CD4-positive, alpha-beta T cell treated with Interleukin-4 for 1 hour (primary cell): ENCODE data around the gene RBBP6.
"Not testable (repeated sequence)": the region's sequence is repeated elsewhere in the genome, so short reads cannot be mapped to it uniquely, and the experiment has no call there.

Experiments used
- DNase-seq, 2 donors: peaks; one replicate each; pipeline ENCODE4 v3.0.0-alpha.2; 2020 to 2022

The RBBP6 gene

DNA sequence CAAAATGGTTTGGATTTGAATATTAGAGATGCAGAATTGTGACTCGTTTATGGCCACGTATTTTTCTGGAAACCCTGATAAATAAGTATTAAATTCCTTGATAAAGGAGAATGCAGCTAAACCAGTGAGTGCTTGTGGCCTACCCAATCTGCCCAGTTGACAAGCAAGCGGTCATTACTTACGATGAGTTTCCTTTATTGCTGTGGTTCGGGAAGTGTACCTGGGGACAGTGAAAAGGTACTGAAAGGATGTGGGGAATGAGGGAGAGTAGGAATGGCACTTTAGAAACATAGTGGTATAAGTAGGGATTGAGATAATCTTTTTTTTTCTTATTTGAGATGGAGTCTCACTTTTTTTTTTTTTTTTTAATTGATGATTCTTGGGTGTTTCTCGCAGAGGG lies 33.8 kb downstream of the RBBP6 start:
- no peak for DNase-seq

DNA sequence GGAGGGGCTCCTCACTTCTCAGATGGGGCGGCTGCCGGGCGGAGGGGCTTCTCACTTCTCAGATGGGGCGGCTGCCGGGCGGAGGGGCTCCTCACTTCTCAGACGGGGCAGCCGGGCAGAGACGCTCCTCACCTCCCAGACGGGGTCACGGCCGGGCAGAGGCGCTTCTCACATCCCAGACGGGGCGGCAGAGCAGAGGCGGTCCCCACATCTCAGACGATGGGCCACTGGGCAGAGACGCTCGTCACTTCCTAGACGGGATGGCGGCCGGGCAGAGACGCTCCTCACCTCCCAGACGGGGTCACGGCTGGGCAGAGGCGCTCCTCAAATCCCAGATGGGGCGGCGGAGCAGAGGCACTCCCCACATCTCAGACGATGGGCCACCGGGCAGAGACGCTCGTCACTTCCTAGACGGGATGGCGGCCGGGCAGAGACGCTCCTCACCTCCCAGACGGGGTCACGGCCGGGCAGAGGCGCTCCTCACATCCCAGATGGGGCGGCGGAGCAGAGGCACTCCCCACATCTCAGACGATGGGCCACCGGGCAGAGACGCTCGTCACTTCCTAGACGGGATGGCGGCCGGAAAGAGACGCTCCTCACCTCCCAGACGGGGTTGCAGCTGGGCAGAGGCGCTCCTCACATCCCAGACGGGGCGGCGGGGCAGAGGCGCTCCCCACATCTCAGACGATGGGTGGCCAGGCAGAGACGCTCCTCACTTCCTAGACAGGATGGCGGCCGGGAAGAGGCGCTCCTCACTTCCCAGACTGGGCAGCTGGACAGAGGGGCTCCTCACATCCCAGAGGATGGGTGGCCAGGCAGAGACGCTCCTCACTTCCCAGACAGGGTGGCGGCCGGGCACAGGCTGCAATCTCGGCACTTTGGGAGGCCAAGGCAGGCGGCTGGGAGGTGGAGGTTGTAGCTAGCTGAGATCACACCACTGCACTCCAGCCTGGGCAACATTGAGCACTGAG lies 35.4 kb downstream of the RBBP6 start:
- not testable (repeated sequence) for DNase-seq

DNA sequence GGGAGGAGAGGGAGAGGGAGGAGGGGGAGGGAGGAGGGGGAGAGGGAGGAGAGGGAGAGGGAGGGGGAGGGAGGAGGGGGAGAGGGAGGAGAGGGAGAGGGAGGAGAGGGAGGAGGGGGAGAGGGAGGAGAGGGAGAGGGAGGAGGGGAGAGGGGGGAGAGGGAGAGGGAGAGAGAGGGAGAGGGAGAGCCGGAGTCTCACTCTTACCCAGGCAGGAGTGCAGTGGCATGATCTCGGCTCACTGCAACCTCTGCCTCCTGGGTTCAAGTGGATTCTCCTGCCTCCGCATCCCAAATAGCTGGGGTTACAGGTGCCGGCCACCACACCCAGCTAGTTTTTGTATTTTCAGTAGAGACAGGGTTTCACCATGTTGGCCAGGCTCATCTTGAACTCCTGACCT lies 36.4 kb downstream of the RBBP6 start:
- not testable (repeated sequence) for DNase-seq

DNA sequence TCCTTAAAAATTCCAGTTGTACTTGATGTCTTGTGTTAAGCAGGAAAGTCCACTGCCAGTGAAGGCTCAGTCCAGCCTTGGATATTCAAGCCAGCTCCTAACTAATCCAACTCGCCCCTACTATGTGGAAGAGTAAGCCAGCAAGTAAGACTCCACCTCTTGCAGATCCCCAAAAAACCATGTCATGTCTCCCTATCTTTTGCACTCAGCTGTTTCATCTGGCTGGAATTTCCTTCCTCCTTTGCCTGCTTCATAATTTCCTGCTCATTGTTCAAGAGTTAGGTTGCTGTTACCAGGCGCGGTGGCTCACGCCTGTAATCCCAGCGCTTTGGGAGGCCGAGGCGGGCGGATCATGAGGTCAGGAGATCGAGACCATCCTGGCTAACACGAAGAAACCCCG lies 37.8 kb downstream of the RBBP6 start:
- no peak for DNase-seq

DNA sequence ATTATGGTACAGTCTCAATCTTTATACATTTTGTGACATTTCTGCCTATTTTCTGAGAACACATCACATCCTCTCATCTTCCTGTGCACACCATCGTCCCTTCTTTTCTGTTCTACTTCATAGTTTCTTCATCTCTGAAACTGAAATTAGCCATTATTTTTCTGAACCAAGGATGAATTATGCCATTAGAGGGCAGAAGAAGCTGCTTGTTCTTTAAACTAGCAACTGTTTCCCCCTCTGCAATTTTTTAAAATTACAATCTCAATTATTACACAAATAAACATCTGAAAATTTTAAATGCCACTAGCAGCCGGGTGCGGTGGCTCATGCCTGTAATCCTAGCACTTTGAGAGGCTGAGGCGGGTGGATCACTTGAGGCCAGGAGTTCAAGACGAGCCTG lies 41.3 kb downstream of the RBBP6 start:
- DNase-seq = no peak

DNA sequence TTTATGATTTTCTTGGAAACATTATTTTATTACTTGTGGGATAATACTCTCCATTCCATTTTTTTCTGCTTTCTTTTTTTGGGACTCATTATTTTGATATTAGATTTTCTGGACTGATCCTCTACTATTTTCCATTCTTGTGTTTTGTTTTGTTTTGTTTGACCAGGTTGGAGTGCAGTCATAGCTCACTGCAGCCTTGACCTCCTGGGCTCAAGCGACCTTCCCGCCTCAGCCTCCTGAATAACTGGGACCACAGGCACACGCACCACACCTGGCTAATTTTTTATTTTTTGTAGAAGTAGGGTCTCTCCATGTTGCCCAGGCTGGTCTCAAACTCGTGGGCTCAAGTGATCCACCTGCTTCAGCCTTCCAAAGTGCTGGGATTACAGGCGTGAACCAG lies 44.1 kb downstream of the RBBP6 start:
- DNase-seq = no peak

DNA sequence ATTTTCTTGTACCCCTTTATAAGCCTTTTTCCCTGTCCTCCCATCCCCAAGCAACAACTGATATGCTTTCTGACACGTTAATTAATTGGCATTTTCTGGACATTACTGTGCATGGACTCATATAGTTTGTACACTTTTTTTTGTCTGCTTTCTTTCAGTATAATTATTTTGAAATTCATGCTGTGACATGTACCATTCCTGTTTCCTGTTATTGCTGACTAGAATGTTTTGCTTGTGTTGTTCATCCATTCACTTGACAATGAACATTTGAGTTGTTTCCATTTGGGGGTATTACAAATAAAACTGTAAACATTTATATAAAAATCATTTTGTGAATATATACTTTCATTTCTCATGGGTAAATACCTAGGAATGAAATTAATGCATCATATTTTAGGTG lies 50.6 kb downstream of the RBBP6 start:
- no peak for DNase-seq

DNA sequence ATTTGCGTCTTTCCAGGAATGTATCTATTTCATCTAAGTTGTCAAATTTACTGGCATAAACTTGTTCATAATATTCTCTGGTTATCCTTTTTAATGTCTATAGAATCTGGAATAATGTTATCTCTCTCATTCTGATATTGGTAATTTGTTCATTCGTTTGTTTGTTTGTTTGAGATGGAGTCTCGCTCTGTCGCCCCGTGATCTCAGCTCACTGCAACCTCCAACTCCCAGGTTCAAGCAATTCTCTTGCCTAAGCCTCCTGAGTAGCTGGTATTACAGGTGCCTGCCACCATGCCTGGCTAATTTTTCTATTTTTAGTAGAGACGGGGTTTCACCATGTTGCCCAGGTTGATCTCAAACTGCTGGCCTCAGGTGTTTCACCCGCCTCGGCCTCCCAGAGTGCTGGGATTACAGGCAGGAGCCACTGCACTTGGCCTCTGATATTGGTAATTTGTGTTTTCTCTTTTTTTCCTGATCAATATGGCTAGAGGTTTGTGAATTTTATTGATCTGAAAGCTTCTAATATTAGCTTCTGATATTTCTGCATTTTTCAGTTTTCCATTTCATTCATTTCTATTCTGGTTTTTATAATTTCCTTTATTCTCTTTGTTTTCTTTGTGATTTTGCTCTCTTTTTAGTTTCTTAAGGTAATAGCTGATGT lies 59.5 kb downstream of the RBBP6 start:
- no peak for DNase-seq

DNA sequence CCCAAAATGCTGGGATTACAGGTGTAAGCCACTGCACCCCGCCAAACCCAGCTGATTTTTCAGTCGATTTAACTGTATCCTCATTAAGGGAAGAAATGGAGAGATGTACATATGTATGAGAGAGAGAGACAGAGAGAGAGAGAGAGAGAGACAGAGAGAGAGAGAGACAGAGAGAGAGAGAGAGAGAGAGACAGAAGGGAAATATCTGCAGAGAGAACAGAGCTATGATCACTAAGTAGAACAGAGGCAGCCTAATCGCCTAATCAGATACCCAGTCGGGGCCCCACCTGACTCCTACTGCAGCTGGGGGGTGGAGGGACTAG lies 70.0 kb downstream of the RBBP6 start:
- DNase-seq = no peak

DNA sequence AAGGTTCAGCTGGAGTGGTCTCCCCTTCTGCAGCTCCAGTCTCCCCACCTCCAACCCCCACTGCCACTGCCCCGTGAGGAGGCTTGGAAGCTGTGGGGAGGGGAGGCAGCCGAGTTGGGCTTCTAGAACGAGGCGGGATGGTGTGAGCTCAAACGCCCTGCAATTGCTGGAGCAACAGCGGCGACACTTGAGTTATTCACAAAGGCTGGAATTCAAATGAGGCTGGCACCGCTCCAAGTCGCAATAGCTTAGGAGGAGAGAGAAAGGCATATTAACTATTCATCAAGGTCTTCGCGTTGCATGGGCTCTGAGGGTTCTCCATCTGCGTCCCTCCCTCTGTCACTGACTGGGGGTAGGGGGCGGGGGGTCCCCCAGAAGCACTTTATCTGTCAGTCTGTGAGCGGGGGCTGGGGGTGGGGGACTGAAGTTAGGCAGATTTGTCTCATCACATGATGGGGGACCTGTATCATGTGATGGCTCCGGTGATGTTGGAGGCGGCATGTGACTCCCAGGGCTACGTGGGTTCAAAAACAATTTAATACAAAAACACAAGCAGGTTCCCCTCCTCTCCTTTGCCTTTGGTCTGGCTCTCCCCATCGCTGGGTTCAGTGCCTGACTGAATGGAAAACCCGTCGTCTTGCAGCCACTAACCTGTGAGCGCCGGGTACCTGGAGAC lies 70.5 kb downstream of the RBBP6 start:
- DNase-seq = no peak

DNA sequence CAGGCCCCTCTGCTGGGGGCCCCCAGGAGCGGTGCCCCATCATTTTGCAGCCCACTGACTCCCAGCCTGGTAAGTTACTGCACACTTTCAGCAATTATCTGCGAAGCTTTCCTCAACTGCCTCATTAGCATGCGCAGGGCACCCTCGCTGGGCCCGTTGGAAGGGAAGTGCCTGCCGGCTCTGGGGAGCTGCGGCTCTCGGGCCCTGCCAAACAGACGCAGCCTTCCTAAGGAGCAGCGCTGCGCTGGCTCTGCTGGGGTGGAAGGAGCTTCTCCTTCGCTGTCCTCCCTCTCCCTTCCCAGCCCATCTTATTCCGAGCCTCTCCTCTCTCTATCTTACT lies 71.0 kb downstream of the RBBP6 start:
- DNase-seq = no peak

DNA sequence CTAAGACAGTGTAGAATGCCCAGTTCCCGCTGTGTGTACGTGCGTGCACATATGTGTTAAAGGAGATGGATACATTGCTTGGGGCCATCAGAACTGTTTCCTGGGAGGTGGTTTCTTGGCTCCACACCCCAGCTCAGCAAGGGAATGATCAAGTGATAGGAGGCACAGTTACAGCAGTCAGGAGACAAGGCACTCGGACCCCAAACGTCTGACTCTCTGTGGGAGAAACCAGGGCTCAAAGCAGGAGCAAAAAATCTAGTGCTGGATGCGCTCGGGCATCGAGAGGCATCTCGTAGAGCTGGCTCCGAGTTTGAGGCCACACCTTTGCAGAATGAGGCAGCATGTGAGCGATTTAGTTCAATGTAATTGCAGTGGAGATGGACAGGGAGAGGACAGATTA lies 71.9 kb downstream of the RBBP6 start:
- no peak for DNase-seq

DNA sequence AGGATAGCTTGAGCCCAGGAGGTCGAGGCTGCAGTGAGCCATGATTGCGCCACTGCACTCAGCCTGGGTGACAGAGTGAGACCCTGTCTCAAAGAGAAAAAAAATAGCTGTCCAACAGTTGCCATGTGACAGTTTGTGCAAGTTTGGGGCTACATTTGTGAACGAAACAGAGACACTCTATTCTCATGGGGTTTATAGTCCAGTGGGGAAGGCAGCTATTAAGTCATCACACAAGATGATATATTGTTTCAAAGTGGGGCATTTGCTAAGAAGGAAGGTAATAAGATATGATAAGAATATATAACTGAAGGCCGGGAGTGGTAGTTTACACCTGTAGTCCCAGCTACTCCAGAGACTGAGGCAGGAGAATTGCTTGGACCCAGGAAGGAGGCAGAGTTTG lies 73.3 kb downstream of the RBBP6 start:
- DNase-seq = no peak

DNA sequence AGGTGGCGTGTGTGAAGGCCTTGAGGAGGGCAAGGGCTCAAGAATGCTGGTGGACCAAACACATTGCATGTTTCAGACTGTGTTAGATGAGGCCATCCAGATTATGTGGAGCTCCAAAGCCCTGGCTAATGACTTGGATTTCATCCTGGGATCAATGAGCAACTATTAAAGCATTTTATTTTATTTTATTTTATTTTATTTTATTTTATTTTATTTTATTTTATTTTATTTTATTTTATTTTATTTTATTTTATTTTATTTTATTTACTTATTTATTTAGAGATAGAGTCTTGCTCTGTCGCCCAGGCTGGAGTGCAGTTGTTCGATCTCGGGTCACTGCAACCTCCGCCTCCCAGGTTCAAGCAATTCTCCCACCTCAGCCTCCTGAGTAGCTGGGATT lies 73.9 kb downstream of the RBBP6 start:
- not testable (repeated sequence) for DNase-seq

DNA sequence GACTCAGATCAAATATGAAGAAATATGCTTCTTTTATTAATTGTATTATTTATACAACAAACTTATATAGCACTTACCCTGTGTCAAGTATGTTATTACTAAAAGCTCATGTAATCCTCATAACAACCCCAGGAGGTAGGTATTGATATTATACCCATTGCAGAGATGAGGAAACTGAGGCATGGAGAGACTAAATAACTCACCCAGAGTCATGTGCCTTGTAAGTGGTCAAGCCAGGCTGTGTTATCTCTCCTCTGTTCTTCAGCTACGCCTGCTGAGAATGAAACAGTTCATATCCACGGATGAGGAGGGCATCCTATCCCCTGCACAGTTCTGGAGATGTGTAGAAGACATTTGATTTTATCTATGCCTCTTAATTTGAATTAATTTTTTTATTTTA lies 78.1 kb downstream of the RBBP6 start:
- DNase-seq = no peak
